ENCODE data around the gene PI16. TPM values are rescaled to one million over a fixed set of nuclear protein-coding genes. Genes with fewer than 3 reads are reported as not detected.

PI16 gene
- total and polyA plus RNA-seq, 5 experiments from 2014 or later, result 0.65 to 6.4 (median 1.2) TPM

DNA sequence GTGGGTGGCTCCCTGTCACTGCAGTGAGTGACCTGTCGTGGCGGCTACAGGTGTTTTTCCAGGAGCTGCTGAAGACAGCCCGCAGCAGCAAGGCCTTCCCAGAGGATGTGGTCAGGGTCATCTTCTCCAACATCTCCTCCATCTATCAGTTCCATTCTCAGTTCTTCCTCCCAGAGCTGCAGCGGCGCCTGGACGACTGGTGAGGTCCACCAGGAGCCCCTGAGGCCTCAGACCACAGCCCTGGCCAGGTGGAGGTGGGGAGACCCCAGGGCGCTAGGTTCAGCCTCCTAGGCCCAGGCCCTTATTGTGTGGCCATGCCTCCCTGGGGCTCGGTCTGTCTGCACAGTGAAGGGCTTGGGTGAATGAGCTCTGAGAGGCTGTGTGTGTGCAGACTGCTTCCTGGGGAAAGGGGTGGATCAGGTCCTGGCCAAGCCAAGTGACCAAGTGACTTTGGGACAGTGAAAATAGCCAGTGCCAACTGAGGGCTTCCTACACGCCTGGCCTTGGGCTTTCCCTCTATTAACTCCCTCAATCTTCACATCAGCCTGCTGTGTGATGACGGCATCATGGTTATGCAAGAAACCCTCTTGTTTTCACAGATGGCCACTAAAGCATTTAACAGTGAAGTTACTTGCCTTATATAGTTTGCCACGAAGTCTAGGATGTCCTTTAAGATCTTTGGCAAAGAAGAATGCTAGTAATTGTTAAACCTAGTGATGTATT is 57.3 kb downstream of the PI16 start:
- no peak for ATAC-seq

GRCh38 chr6:37013516-37014491 is 59.3 kb downstream of the PI16 start:
- DNase-seq, result peak in 1 of 10 donors; percentile 50
- no peaks in the 10 kb centered on the region for H3K9me3 Mint-ChIP-seq
- H3K27me3 Mint-ChIP-seq, result no peaks in the 10 kb centered on the region
- ATAC-seq, result no peak
- H3K27ac Mint-ChIP-seq, result no peak overlapping the region
- peaks cover 5 to 15% (median 12%) of the 10 kb centered on the region in 4 donors for H3K4me1 Mint-ChIP-seq
- no peak overlapping the region for H3K4me3 Mint-ChIP-seq
- POLR2A ChIA-PET, result no interaction called here
- H3K36me3 Mint-ChIP-seq, result no peaks in the 10 kb centered on the region

More for the DNA sequence above, 57.3 kb downstream of the PI16 start:
- Mint-ChIP-seq H3K9me3 (no peaks in the 10 kb centered on the region), H3K4me3 (no peak overlapping the region), H3K27ac (peak overlapping the region in 2 of 10 donors; percentile 0 to 26), H3K36me3 (no peaks in the 10 kb centered on the region), H3K27me3 (no peaks in the 10 kb centered on the region), H3K4me1 (peaks cover 0 to 18% (median 6%) of the 10 kb centered on the region in 4 donors)
- DNase-seq, result no peak
- POLR2A ChIA-PET, result no interaction called here

Other genes with a start within 250 kb of the PI16 start
- under 1 TPM; 0.57 to 0.85 TPM for gene CPNE5, start 115.3 kb upstream of the PI16 start, total RNA-seq
- gene CPNE5, start 115.3 kb upstream of the PI16 start, polyA plus RNA-seq, result under 1 TPM; 0.14 to 0.33 (median 0.26) TPM
- 10 to 100 TPM; 10.3 to 11.5 TPM for gene PPIL1, start 79.9 kb upstream of the PI16 start, total RNA-seq
- 10 to 100 TPM; 27.1 to 34.2 (median 27.6) TPM for gene PPIL1, start 79.9 kb upstream of the PI16 start, polyA plus RNA-seq
- 10 to 100 TPM; 41.9 to 44.9 TPM for gene C6orf89, start 68.8 kb upstream of the PI16 start, total RNA-seq
- gene C6orf89, start 68.8 kb upstream of the PI16 start, polyA plus RNA-seq, result 10 to 100 TPM; 37.4 to 44.4 (median 40.1) TPM
- 100 to 1,000 TPM; 137 to 143 TPM for gene MTCH1, start 31.5 kb downstream of the PI16 start, total RNA-seq
- 10 to 100 TPM; 63.2 to 78.3 (median 74.8) TPM for gene MTCH1, start 31.5 kb downstream of the PI16 start, polyA plus RNA-seq
- 1 to 10 TPM; 7.2 to 7.4 TPM for gene FGD2, start 50.9 kb downstream of the PI16 start, total RNA-seq
- gene FGD2, start 50.9 kb downstream of the PI16 start, polyA plus RNA-seq, result under 1 TPM in 1 of 3 donors, not detected in 2; 0.25 TPM
- gene PIM1, start 215.4 kb downstream of the PI16 start, total RNA-seq, result 10 to 100 TPM; 79.3 to 80.5 TPM
- gene PIM1, start 215.4 kb downstream of the PI16 start, polyA plus RNA-seq, result 100 to 1,000 TPM; 106 to 196 (median 182) TPM